Neural cell (in vitro differentiated cells): ENCODE results near the gene CRACDL.

Source experiments
- EP300 ChIP-seq: fragments of 450-650 bp; conservative IDR thresholded peaks from 2 replicates; pipeline ENCODE4 v1.6.1; 2014; ENCODE audit warnings: antibody characterized with exemption, mild to moderate bottlenecking, moderate library complexity; ENCODE audit not compliant: poor library complexity, severe bottlenecking
- MXI1 ChIP-seq: fragments of 450-650 bp; conservative IDR thresholded peaks from 2 replicates; pipeline ENCODE4 v1.6.1; 2014; ENCODE audit warnings: antibody characterized with exemption, mild to moderate bottlenecking; ENCODE audit not compliant: poor library complexity, severe bottlenecking
- POLR2AphosphoS5 ChIP-seq: IDR thresholded peaks from 2 replicates; pipeline ENCODE4 v1.6.1; 2012
- RAD21 ChIP-seq: fragments of 450-650 bp; conservative IDR thresholded peaks from 2 replicates; pipeline ENCODE4 v1.6.1; 2014; ENCODE audit warnings: antibody characterized with exemption, mild to moderate bottlenecking, moderate library complexity
- TF ChIP-seq, protein P1 (sequence below): fragments of 450-650 bp; IDR thresholded peaks from 2 replicates; pipeline ENCODE4 v1.5.1; 2014; ENCODE audit warnings: antibody characterized with exemption, mild to moderate bottlenecking, moderate library complexity; ENCODE audit not compliant: poor library complexity, severe bottlenecking
- TF ChIP-seq, protein P2 (sequence below): IDR thresholded peaks from 2 replicates; pipeline ENCODE4 v1.6.1; 2012; ENCODE audit warnings: borderline replicate concordance

DNA sequence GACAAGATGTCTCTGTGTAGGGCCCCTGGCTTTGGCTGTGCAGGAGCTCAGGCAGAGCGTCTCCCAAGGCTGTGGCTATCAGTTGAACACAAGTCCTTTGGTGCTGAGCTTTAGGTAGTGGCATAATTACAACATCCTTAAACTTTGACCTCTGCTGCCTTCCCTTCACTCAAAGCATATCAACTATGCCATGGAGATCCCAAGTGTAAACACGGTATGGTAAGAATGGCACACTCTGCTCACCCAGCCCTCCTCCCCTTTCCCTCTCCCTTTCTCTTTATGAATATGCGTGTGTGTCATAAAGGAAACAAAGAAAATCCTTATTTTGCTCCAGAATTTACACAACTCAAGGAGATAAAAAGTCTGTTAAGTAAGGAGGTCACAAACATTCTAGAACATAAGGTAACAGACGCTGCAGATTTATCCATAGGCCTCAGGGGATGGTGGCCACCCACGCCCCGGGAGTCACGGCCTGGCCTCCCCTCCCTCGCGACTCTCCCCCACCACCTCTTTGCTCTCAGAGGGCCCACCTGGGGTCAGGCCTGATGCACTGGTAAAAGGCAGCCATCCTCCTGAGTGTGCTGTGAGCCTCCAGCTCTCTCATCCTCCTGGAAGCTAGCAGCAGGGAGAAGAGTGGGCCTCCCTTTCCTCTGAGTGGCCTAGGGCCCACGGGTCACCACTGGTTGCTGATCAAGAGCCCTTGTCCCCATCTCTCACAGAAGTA, 67.3 kb downstream of the CRACDL start:
- TF ChIP-seq, protein P1, sequence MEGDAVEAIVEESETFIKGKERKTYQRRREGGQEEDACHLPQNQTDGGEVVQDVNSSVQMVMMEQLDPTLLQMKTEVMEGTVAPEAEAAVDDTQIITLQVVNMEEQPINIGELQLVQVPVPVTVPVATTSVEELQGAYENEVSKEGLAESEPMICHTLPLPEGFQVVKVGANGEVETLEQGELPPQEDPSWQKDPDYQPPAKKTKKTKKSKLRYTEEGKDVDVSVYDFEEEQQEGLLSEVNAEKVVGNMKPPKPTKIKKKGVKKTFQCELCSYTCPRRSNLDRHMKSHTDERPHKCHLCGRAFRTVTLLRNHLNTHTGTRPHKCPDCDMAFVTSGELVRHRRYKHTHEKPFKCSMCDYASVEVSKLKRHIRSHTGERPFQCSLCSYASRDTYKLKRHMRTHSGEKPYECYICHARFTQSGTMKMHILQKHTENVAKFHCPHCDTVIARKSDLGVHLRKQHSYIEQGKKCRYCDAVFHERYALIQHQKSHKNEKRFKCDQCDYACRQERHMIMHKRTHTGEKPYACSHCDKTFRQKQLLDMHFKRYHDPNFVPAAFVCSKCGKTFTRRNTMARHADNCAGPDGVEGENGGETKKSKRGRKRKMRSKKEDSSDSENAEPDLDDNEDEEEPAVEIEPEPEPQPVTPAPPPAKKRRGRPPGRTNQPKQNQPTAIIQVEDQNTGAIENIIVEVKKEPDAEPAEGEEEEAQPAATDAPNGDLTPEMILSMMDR: no peak
- TF ChIP-seq RAD21 (no peak), MXI1 (no peak), POLR2AphosphoS5 (no peak), EP300 (no peak)
- TF ChIP-seq, protein P2, sequence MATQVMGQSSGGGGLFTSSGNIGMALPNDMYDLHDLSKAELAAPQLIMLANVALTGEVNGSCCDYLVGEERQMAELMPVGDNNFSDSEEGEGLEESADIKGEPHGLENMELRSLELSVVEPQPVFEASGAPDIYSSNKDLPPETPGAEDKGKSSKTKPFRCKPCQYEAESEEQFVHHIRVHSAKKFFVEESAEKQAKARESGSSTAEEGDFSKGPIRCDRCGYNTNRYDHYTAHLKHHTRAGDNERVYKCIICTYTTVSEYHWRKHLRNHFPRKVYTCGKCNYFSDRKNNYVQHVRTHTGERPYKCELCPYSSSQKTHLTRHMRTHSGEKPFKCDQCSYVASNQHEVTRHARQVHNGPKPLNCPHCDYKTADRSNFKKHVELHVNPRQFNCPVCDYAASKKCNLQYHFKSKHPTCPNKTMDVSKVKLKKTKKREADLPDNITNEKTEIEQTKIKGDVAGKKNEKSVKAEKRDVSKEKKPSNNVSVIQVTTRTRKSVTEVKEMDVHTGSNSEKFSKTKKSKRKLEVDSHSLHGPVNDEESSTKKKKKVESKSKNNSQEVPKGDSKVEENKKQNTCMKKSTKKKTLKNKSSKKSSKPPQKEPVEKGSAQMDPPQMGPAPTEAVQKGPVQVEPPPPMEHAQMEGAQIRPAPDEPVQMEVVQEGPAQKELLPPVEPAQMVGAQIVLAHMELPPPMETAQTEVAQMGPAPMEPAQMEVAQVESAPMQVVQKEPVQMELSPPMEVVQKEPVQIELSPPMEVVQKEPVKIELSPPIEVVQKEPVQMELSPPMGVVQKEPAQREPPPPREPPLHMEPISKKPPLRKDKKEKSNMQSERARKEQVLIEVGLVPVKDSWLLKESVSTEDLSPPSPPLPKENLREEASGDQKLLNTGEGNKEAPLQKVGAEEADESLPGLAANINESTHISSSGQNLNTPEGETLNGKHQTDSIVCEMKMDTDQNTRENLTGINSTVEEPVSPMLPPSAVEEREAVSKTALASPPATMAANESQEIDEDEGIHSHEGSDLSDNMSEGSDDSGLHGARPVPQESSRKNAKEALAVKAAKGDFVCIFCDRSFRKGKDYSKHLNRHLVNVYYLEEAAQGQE: no peak
